ENCODE measurements around the gene SCGB1D4.
"Not testable (repeated sequence)": the region's sequence is repeated elsewhere in the genome, so short reads cannot be mapped to it uniquely, and the experiment has no call there.

SCGB1D4 gene

GRCh38 chr11:62298975-62299374 lies at the start of gene SCGB1D4:
TSS of gene SCGB1D4 (minus strand) at chr11:62299075. CDS start at chr11:62299010, 65 bp downstream.
- DNase-seq: no peak

GRCh38 chr11:62345861-62346260 lies 47.0 kb upstream of the SCGB1D4 start:
- DNase-seq: no peak

- no peak for DNase-seq
These were observed 45.3 kb upstream of the SCGB1D4 start for GRCh38 chr11:62344210-62344609.

- DNase-seq: not testable (repeated sequence)
These were observed 44.8 kb upstream of the SCGB1D4 start for GRCh38 chr11:62343646-62344190.

- DNase-seq: no peak
These were observed 42.7 kb upstream of the SCGB1D4 start for GRCh38 chr11:62341588-62341987.

GRCh38 chr11:62340269-62340901 lies 41.5 kb upstream of the SCGB1D4 start:
- DNase-seq: peak; percentile 56

GRCh38 chr11:62338218-62338617 lies 39.3 kb upstream of the SCGB1D4 start:
- no peak for DNase-seq

- DNase-seq: peak; percentile 91
These were observed 38.7 kb upstream of the SCGB1D4 start, which contains the start of gene ASRGL1 for GRCh38 chr11:62337303-62338181. TSS of gene ASRGL1 (plus strand) at chr11:62337448. CDS start at chr11:62337978, 530 bp downstream.

GRCh38 chr11:62336949-62337302 lies 38.1 kb upstream of the SCGB1D4 start:
- not testable (repeated sequence) for DNase-seq

GRCh38 chr11:62333768-62334167 lies 34.9 kb upstream of the SCGB1D4 start:
- DNase-seq: no peak

- DNase-seq: not testable (repeated sequence)
These were observed 32.4 kb upstream of the SCGB1D4 start for GRCh38 chr11:62331264-62331663.

- not testable (repeated sequence) for DNase-seq
These were observed 28.7 kb upstream of the SCGB1D4 start for GRCh38 chr11:62327541-62327940.

- DNase-seq: not testable (repeated sequence)
These were observed 27.8 kb upstream of the SCGB1D4 start for GRCh38 chr11:62326719-62327118.

GRCh38 chr11:62325781-62326180 lies 26.9 kb upstream of the SCGB1D4 start:
- DNase-seq: not testable (repeated sequence)

- DNase-seq: peak; percentile 42
These were observed 26.1 kb upstream of the SCGB1D4 start for GRCh38 chr11:62324731-62325556.

- DNase-seq: no peak
These were observed 23.6 kb upstream of the SCGB1D4 start for GRCh38 chr11:62322524-62322923.

GRCh38 chr11:62315431-62315830 lies 16.6 kb upstream of the SCGB1D4 start:
- DNase-seq: no peak

- no peak for DNase-seq
These were observed 11.1 kb upstream of the SCGB1D4 start for GRCh38 chr11:62309991-62310390.

GRCh38 chr11:62307950-62308349 lies 9.1 kb upstream of the SCGB1D4 start:
- no peak for DNase-seq

- DNase-seq: no peak
These were observed 7.4 kb upstream of the SCGB1D4 start for GRCh38 chr11:62306227-62306626.

- peak; percentile 52 for DNase-seq
These were observed 3.4 kb downstream of the SCGB1D4 start for GRCh38 chr11:62295504-62295903.

- DNase-seq: no peak
These were observed 18.4 kb downstream of the SCGB1D4 start for GRCh38 chr11:62280452-62280851.

GRCh38 chr11:62273789-62274275 lies 25.0 kb downstream of the SCGB1D4 start:
- no peak for DNase-seq

All from eye (tissue), 1 donor.